ENCODE data around the gene PPOX. TPM values are rescaled to one million over a fixed set of nuclear protein-coding genes. Genes with fewer than 3 reads are reported as not detected.

PPOX gene
- 26.8 TPM for total RNA-seq

- peak; percentile 97 for DNase-seq (ENCODE audit: low spot score)
Measured at GRCh38 chr1:161165742-161166668, at the start of gene PPOX. Gene PPOX, plus strand, starts transcription at chr1:161166426. Its CDS starts 422 bp downstream, at chr1:161166848.

- DNase-seq (ENCODE audit: low spot score): peak; percentile 88
Measured at GRCh38 chr1:161117759-161118581, 48.3 kb upstream of the PPOX start, which contains the start of the genes NIT1 and PFDN2. Gene NIT1, plus strand, starts transcription at chr1:161118105. Its CDS starts 72 bp downstream, at chr1:161118177. Gene PFDN2, minus strand, starts transcription at chr1:161118037. Its CDS starts 11 bp downstream, at chr1:161118026.

- DNase-seq (ENCODE audit: low spot score): no peak
Measured at GRCh38 chr1:161119092-161119903, 46.9 kb upstream of the PPOX start.

- DNase-seq (ENCODE audit: low spot score): no peak
Measured at GRCh38 chr1:161121042-161121650, 45.1 kb upstream of the PPOX start.

- DNase-seq (ENCODE audit: low spot score): no peak
Measured at GRCh38 chr1:161121834-161122233, 44.4 kb upstream of the PPOX start.

- no peak for DNase-seq (ENCODE audit: low spot score)
Measured at GRCh38 chr1:161122967-161123366, 43.3 kb upstream of the PPOX start.

- DNase-seq (ENCODE audit: low spot score): no peak
Measured at GRCh38 chr1:161127649-161128048, 38.6 kb upstream of the PPOX start.

- DNase-seq (ENCODE audit: low spot score): no peak
Measured at GRCh38 chr1:161128591-161129420, 37.4 kb upstream of the PPOX start.

GRCh38 chr1:161130266-161130665, 36.0 kb upstream of the PPOX start:
- DNase-seq (ENCODE audit: low spot score): no peak

GRCh38 chr1:161131523-161132409, 34.5 kb upstream of the PPOX start:
- no peak for DNase-seq (ENCODE audit: low spot score)

- peak; percentile 95 for DNase-seq (ENCODE audit: low spot score)
Measured at GRCh38 chr1:161132410-161133219, 33.6 kb upstream of the PPOX start, which contains the start of gene DEDD. Gene DEDD, minus strand, starts transcription at chr1:161132667. Its CDS starts 8,205 bp downstream, at chr1:161124462.

- no peak for DNase-seq (ENCODE audit: low spot score)
Measured at GRCh38 chr1:161133220-161133740, 32.9 kb upstream of the PPOX start.

GRCh38 chr1:161137881-161138280, 28.3 kb upstream of the PPOX start:
- no peak for DNase-seq (ENCODE audit: low spot score)

- no peak for DNase-seq (ENCODE audit: low spot score)
Measured at GRCh38 chr1:161138431-161138830, 27.8 kb upstream of the PPOX start.

GRCh38 chr1:161139766-161140165, 26.5 kb upstream of the PPOX start:
- no peak for DNase-seq (ENCODE audit: low spot score)

GRCh38 chr1:161140755-161141400, 25.3 kb upstream of the PPOX start:
- no peak for DNase-seq (ENCODE audit: low spot score)

GRCh38 chr1:161145832-161146231, 20.4 kb upstream of the PPOX start:
- no peak for DNase-seq (ENCODE audit: low spot score)

Measured in ureter (tissue), 1 donor.